Hematopoietic multipotent progenitor cell treated with erythropoietin and hydrocortisone succinate and interleukin-3 and kit ligand, for 4 days (in vitro differentiated cells): ENCODE results near the gene TSHZ2.

ENCODE experiments used
- DNase-seq: peaks from one replicate; pipeline ENCODE4 v3.0.0-alpha.2; 2015

TSHZ2 gene

DNA sequence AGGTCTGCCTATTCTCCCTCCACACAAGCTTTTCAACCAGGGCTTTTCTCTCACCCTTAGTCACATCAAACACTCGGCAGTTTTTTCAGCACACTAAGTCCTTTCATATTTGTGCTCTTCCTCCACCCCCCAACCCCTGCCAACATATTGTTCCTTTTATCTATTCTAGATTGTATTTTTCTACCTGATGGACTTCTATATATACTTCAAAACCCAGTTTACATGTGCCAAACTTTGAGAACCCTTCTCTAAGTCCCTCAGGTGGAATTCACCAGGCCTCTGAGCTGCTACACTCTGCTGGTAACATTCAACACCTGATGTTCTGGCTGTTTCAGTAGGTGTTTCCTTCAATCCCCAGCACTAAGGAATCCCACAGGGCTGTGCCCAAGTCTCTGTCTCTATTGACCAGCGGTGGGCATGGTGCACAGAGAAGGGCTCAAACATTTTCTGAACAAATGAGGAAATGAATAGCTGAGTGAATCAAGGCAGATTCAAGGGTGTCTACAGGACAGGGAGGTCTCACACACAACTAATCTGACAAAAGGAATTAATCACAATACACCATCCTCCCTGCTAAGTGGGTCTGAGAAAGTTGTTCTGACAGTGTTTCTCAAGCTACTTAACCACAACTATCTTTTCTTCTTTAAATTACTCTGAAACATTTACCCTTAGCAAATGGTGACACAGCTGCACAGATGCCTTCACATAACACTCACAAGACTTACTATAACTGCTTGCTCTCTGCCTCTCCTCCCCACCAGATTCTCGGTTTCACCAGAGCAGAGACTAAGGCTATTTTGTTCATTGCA is 166.5 kb downstream of the TSHZ2 start:
- no peak for DNase-seq

DNA sequence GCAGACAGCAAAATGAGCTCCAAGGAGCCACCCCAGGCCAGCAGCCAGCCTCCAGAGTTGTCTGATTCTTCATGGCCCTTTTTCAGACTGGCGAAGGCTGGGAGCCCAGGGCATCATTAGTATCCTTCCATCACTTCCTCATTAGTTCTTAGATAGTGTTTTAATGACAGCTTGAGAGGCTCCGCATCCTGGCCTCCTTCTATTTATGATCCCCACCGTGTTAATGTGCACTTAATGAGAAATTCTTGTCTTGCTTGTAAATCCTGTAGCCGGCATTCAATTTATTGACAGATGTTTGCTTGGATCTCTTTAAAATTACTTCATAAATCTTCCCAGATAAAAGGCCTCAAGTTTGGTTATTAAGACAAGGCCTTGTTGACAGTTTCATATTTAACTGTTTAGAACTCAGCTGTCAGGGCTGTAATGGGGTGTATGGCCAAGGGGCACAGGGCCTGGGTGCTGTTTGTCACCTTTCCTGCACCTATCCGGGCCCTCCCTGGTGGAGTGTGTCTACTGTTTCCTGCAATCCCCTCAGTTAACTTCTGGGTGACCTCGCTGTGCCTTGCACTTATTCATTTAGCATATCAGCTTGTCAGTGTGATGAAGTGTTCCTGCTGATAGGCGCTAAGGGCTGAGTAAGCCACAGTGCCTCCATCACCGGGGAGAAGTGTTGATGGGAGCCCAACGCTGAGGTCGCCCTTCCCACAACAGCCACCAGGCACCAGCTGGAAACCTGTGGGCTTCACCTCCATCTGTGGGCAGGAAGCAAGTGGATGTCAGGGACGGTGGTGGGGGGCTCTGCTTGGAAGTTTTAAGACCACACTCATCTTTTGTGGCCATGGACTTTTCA is 169.3 kb downstream of the TSHZ2 start:
- DNase-seq = no peak

DNA sequence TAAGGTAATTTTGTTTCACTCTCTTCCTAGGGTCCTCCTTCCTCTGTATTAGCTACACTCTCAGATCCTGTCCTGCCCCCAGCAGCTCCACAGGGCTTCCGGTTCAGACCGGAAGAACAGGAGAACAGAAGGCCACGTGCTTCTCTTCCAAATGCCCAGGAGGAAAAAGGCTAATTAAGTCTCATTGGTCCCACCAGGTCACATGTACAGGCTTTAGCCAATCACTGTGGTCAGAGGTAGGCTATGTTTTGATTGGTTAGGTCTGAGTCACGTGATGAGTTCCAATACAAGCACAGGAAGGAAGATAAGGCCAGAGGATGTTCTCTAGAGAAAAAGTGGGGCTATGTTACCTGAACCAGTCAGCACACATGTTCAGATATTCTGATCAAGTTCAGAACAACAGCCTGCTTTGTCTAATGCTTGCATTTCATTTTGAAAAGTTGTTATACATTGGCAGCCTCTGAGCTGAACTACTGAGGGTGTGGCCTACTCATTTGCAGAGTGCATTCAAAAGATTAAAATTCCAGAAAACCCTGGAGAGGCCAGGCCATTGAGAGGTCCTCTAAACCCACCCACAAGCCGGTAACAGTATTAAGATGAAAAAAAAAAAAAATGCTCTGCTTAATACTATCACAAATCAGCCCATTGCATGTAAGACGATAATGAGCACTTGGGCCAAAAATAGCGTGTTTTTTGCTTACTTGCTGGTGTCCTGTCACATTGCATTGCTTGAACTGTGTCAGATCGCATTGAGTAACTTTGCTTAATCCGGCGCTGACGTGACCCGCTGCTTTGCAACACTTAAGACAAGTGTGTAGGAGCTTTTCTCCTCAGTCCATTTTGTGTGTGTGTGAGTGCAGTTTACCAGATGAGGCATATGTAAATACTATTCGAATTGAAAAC is 170.3 kb downstream of the TSHZ2 start:
- DNase-seq = peak; percentile 4

DNA sequence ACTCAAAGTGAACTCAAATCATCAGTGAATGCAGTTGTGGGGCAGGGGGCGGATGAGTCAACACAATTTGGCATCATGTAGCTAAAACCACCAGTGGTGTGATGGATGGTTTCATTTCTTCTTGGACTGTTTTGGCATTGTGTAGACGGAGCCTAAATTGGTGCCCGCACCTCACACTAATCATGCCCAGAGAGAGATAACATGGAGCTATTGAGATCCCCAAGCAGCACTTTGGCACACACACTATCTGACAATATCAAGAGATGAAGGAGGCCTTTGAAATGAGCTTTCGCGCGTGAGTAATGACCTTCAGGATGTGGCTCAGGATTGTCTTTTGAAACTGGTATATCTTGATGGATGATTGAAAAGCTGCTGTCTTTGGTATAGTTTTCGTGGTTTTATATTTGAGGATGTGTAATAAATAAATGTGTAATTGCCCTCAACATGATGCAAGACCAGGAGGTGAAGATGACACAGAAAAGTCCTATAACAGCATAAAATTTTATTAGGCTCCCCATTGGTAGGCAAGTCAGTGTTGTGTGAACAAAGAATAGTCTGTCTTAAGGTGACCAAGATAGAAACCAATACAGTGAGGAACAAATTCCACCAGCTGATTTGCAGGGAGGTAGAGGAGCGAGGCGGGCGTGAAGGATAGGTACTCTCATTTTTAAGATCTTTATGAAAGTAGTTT is 174.2 kb downstream of the TSHZ2 start:
- no peak for DNase-seq

DNA sequence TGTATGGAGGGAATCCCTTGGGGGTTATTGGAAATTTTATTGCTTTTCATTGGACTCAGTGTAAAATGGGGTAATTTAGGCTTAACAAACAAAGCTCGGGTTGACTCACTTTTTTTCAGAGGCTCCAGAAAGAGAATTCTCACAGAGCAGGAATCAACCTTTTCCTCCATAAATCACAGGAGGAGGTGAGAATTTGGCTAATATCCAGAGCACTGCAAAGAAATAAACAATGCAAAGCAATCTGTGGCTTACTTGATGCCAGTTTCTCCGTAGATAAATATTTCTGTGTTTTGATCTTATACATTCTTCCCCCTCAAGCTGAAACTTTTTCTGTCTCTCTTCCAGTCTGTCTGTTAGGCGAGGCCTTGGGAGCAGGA is 176.6 kb downstream of the TSHZ2 start:
- no peak for DNase-seq

DNA sequence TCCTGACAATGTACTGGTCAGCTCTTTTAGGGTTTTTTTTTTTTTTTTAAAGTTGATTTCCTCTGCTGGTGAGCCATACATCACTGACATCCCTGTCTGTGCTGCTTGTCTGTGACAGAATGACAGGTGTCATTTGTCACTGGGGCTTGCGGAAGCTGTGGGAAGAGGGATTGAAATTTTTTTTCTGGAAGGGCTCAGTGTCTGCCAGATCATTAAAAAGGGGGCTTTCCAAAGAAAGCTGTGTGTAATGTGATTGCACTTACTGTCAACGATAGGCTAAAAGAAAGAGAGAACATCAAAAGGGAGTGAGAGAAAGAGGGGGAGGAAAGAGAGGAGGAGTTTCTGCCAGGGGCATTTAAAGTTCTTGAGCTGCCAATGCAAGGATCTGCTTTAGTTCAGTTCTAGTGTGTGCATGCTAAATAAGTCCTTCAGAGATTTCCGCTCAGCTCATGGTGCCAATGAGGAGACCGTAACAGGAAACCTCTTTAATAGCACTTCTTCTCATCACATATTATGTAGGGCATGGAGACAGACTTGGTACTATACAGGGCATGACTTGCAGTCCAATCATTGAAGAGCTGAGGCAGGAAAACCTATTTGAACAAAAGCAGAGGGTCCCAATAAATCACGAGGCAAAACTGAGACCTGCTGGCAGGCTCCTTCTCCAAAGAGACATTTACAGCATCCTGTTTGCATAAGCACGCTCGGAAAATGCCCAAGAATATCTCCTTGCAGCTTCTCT is 177.2 kb downstream of the TSHZ2 start:
- DNase-seq = no peak

DNA sequence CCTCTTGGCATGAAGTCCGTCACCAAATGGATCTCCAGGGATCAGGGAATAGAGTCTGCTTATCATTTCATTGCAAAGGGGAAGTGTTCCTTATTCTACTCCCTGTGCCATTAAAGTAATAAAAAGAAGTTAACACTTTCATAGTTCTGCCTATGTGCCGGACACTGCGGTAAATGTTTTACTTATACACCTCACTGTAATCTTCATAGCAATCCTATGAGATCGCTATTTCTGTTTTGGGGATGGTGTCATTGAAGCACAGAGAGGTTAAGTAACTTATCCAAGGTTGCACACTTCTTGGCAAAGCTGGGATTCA is 177.7 kb downstream of the TSHZ2 start:
- DNase-seq = no peak

DNA sequence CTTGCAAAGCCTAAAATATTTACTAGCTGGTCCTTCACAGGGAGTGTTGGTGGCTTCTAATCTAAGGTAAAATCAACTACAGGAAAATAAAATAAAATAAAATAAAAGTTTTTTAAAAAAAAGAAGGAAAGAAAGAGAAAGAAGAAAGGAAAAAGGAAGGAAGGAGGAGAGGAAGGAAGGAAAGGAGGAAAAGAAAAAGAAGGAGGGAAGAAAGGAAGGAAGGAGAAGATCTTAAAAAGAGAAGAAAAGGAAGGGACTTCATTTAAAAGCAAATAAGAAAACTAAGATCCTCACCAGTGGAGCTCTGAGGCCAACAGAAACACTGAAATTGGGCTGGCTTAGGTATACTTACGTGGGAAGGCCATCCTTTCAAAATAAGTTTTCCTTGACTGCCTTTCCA is 178.4 kb downstream of the TSHZ2 start:
- no peak for DNase-seq

DNA sequence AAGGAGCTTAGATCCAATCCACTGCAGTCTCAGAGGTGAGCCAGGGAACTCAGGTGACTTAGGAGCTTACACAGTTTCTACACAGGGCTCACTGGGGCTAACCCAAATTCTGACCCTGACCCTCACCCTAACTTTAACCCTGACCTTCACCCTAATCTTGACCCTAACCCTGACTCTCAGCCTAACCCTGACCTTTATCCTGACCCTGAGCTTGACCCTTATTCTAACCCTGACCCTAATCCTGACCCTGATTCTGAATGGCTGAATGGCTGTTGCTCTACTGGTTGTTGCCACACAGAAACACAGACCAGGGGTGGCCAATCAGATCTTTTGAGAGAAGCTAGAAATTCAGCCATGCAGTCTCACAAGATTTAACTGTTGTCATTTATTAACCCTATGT is 180.1 kb downstream of the TSHZ2 start:
- no peak for DNase-seq

DNA sequence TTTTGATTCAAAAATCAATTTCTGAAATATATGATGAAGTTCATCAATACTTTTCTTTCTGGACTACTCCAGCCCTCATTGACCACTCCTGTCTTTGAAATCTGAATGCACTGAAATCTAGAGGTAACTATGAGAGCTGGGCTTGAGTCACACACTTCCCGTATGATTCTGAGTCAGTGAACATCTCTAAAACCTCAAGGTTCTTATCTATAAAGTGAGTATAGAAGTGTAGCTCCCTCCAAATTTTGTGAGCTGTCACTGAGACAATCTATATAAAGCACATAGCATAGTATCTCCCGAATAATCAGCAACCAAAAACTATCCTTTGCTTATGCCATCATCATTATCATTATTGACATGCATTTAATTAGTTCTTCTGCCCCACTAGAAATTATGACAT is 182.4 kb downstream of the TSHZ2 start:
- peak; percentile 12 for DNase-seq

DNA sequence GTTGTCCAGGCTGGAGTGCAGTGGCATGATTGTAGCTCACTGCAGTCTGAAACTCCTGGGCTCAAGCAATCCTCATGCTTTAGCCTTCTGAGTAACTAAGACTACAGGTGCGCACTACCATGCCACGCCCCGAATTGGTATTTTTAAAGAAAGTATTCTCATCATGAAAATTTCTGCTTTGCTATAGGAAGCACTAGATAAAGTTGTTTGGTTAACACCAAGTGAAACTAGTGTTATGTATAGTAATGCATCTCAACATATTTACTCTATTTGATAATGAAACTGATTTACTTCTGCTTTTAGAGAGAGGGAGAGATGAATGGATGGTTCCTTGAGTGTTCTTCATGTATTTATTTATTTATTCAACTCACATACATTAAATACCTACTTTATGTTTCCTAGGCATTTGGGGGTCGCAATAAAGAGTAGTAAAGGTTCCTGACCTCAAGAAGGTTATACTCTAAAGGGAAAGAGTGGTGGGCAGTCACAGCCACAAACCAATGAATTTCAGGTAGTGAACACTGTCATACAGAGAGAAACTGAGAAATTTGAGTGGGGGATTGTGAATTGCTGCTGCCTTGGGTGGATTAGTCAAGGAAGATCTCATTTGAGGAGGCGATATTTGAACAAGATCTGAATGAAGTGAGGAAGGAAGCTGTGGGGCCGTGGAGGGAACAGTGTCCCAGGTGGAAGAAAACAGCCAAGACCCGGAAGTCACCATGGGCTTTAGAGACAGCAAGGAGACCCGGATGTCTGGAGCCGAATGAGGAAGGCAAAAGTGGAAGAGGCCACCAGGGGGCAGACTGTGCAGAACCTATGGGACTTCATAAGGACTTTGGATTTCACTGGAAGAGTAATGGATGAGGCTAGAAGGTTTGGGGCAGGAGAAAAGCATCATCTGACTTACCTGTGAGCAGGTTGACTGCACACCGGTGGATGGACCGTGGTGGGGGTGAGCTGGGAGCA is 185.6 kb downstream of the TSHZ2 start:
- peak; percentile 67 for DNase-seq

DNA sequence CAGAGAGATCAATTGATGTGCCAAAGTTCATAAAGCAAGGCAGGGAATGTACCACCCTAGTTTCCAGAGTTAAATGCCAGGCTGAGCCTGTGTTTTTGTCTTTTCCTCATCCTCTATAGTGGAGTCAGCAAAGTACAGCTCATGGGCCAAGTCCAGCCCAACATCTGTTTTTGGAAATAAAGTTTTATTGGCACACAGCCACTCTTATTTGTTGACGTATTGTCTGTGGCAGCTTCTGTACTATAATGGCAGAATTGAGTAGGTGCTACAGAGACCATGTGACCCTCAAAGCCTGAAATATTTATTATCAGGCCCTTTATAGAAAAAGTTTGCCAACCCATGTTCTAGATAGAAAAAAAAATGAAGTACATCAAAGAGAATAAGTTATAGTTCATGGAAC is 187.0 kb downstream of the TSHZ2 start:
- no peak for DNase-seq

DNA sequence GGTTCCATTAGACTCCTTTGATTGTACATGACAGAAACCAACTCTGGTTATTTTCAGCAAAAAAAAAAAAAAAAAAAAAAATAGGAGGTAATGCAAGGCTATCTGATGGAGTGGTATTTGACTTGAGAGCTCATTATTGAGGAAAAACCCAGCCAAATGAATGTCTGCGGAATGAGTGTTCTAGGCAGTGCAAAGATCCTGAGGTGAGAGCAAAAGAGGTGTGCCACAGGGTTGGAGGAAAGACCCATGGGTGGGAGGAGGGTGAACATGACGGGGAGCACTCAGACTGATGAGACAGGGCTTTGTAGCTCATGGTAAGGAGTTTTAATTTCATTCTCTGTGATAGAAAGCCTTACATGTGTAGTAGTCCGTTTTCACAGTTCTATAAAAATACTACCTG is 188.9 kb downstream of the TSHZ2 start:
- no peak for DNase-seq

DNA sequence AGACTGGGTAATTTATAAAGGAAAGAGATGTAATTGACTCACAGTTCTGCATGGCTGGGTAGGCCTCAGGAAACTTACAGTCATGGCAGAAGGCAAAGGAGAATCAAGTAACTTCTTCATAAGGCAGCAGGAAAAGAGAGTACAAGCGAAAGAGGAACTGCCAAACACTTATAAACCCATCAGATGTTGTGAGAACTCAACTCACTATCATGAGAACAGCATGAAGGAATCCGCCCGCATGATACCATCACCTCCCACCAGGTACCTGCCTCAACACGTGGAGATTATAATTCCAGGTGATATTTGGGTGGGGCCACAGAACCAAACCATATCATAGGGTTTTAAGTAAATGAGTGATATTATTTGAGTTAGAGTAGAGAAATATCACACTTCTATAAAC is 189.3 kb downstream of the TSHZ2 start:
- no peak for DNase-seq

DNA sequence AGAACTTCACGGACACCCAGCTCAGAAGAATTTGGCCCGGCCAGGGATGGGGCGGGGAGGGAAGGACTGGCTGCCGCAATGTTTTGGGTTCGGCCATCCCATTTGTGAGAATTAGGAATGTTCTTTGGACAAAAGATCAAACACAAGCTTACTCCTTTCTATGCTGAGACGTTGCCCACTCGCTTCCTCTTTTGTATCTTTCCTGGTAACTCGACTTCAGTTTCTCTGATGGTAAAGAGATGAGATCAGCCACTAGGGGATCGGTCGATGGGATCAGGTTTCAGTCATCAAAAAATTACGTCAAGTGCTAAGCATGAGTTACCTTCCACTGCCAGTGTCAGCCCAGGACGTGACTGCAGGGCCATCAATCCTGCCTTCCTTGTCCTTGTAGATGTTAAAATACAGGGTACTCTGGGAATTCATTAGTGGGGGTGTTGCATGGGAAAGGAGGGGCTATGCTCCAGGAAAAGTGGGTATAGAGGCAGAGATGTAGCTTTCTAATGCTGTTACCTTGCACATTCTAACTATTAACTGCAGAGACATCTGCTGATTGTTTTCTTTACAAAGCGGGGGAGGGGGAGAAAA is 190.2 kb downstream of the TSHZ2 start:
- DNase-seq = peak; percentile 20

DNA sequence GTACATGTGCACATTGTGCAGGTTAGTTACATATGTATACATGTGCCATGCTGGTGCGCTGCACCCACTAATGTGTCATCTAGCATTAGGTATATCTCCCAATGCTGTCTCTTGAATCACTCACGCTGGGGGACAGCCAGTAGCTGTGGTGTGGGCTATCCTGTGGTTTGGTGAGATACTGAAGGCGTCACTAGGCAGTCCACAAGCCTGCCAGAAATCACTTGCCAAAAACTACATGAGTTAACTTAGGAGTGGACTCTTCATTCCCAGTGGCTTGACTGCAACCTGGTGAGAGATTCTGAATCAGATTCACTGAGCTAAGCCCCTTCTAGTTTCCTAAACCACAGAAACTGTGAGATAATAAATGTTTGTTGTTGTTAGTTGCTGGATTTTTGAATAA is 191.3 kb downstream of the TSHZ2 start:
- peak; percentile 12 for DNase-seq

DNA sequence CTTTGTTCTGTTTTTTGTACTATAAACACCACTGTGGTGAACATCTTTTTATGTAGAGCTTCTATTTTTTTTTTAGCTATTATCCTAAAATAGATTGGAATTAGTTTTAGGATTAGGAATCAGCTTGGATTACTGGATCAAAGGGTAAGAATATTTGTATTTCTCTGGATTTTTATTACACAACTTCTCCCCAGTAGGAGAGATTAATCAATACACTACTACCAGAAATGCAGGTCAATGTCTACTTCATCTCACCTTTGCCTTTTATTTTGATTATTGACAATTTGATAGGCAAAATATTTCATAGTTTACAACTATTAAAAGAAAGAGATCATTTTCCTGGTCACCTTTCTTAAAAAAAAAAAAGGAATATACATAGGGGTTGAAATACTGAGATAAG is 191.9 kb downstream of the TSHZ2 start:
- DNase-seq = no peak

DNA sequence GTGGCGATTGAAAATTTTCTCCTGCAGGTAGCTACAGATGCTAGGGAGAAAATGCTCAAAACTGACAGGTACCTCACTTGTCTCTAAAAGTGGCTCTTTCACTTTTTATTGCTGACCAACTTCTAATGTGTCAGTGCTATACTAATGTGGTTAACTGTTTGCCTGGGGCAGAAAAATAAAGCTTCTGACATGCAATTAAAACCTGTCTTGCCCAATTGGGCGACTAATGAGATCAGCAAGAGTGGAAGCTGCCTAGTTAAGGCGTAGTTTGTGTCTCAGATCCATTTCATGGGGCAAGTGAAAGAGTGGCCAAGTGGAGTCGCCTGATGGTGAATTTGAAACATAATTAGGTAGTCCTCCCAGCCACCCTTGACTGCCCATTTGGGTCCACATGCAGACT is 193.3 kb downstream of the TSHZ2 start:
- DNase-seq = no peak

DNA sequence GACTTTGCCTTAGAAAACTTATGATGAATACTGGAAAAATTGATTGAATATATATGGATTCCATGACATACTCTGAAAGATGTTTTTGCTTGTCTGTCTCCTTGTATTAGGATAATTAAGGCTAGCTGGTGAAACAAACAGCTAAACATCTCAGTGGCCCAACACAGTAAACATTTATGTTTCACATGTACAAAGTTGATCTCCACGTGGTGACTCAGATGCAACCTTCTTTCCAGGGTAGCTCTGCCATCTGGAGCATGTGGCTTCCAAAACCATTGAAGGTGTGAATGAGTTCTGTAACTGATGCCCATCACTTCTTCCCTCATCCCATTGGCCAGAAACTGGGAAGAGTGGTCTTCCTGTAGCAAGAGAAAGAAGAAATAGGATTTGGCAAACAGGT is 196.3 kb downstream of the TSHZ2 start:
- no peak for DNase-seq

DNA sequence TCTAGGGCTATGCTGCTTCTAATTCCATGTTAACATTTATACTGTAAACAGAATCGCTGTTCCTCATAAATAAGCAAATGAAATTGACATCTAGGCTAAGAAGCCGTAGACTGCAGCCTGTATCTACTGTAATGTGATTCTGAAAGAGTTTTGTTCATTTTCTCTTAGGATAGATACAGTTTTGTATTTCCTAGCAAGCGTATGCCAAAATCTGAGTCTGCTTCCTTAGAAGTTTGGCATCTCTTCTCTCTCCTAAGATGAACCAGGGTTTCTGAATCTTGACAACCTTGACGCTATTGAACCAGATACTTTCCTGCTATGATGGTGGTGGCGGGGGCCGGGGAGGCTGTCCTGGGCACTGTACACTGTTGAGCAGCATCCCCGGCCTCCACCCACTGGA is 198.0 kb downstream of the TSHZ2 start:
- DNase-seq = no peak

DNA sequence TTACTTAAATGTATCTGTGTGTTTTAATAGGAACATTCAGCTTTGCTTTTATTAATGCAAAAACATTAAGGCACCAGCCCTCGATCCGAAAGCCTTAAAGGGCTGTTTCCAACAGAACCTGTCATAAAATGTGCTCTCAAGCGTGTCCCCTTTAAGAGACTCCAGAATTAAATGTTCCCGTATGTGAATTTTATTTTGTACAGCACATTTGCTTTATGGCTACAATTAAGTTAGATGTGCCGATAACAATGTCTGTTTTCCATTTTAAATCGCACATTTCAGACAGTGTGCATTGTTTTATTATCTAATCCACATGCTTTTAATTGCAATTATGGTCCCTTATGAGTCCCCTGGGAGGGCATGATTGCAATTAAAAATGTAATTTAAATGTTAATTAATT is 198.9 kb downstream of the TSHZ2 start:
- DNase-seq = no peak
